ENCODE data around the gene ABHD2.
"Not testable (repeated sequence)": the region's sequence is repeated elsewhere in the genome, so short reads cannot be mapped to it uniquely, and the experiment has no call there.

ABHD2 gene

GRCh38 chr15:89225588-89225987, 137.3 kb downstream of the ABHD2 start:
- DNase-seq (ENCODE audit: low read depth in 2 of 2): no peak

- DNase-seq (ENCODE audit: low read depth in 2 of 2): no peak
These were observed 138.3 kb downstream of the ABHD2 start for GRCh38 chr15:89226359-89227221.

- no peak for DNase-seq (ENCODE audit: low read depth in 2 of 2)
These were observed 139.2 kb downstream of the ABHD2 start for GRCh38 chr15:89227425-89227824.

GRCh38 chr15:89230277-89230676, 142.0 kb downstream of the ABHD2 start:
- DNase-seq (ENCODE audit: low read depth in 2 of 2): no peak

- no peak for DNase-seq (ENCODE audit: low read depth in 2 of 2)
These were observed 143.6 kb downstream of the ABHD2 start for GRCh38 chr15:89231832-89232231.

- DNase-seq (ENCODE audit: low read depth in 2 of 2): not testable (repeated sequence)
These were observed 151.9 kb downstream of the ABHD2 start for GRCh38 chr15:89239883-89240810.

GRCh38 chr15:89243046-89243690, 154.9 kb downstream of the ABHD2 start:
- no peak for DNase-seq (ENCODE audit: low read depth in 2 of 2)

- peak; percentile 89 to 94 for DNase-seq (ENCODE audit: low read depth in 2 of 2)
These were observed 155.7 kb downstream of the ABHD2 start, which contains the start of gene FANCI for GRCh38 chr15:89243691-89244573. TSS of gene FANCI (plus strand) at chr15:89243979. CDS start at chr15:89247648, 3,669 bp downstream.

GRCh38 chr15:89244574-89244903, 156.3 kb downstream of the ABHD2 start:
- no peak for DNase-seq (ENCODE audit: low read depth in 2 of 2)

GRCh38 chr15:89247446-89247845, 159.2 kb downstream of the ABHD2 start:
- no peak for DNase-seq (ENCODE audit: low read depth in 2 of 2)

GRCh38 chr15:89248584-89248983, 160.3 kb downstream of the ABHD2 start:
- DNase-seq (ENCODE audit: low read depth in 2 of 2): no peak

GRCh38 chr15:89250142-89250541, 161.9 kb downstream of the ABHD2 start:
- DNase-seq (ENCODE audit: low read depth in 2 of 2): not testable (repeated sequence)
